Measurements from ENCODE around the gene GRM3.

GRM3 gene

DNA sequence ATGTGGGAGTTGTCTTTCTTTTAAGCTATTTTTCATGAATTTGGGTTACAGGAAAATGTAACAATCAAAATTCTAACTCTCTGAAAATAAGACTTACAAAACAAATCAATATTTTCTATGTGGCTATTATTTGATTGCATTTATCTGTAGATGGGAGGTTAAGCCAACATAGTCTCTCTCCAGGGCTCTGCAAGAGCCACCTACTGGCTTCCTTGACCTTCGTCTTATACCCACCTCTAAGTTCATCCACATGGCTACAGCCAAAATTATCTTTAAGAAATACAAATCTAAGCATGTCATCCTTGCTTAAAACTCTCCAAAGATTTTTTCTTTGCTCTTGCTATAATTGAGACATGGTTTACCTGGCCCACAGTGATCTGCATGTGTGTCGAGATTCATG is 14.2 kb downstream of the GRM3 start:
- Histone ChIP-seq H3K36me3 (ENCODE audit: control insufficient read depth, insufficient read depth, low read length) (no peaks in the 10 kb centered on the region), H3K4me3 (ENCODE audit: low read length) (no peak overlapping the region), H3K27me3 (ENCODE audit: control insufficient read depth, insufficient read depth, low read length) (no peaks in the 10 kb centered on the region), H3K27ac (ENCODE audit: low read depth, low read length) (no peak overlapping the region), H3K4me1 (ENCODE audit: control insufficient read depth, insufficient read depth, low read length) (no peaks in the 10 kb centered on the region), H3K9ac (ENCODE audit: low read length) (no peak overlapping the region)

DNA sequence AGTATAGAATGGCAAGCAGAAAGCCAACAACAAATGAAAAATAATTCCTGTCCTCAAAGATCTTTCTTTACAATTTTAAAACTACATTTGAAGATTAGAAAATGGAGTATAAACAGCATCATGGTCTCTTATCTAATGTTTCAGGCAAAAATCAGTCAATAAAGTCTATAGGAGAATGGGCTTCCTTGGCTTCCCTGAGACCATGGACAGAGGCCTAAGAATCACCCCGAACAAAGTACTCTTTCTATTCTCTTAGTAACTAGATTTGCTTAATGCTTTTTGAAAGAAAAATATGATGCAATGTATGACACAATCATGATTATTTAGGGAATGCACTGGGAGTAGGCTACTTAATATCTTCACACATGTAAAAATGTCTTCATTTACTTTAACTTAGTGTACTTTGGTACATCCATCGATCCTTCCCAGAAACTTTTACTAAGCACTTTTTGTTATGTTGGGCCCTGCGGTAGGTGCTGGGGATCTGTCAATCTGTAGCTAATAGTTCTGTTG is 17.3 kb downstream of the GRM3 start:
- no peaks in the 10 kb centered on the region for H3K4me1 ChIP-seq (ENCODE audit: control insufficient read depth, insufficient read depth, low read length)
- no peak overlapping the region for H3K27ac ChIP-seq (ENCODE audit: low read depth, low read length)
- H3K9ac ChIP-seq (ENCODE audit: low read length), result no peak overlapping the region
- H3K4me3 ChIP-seq (ENCODE audit: low read length), result no peak overlapping the region
- no peaks in the 10 kb centered on the region for H3K36me3 ChIP-seq (ENCODE audit: control insufficient read depth, insufficient read depth, low read length)
- no peaks in the 10 kb centered on the region for H3K27me3 ChIP-seq (ENCODE audit: control insufficient read depth, insufficient read depth, low read length)

DNA sequence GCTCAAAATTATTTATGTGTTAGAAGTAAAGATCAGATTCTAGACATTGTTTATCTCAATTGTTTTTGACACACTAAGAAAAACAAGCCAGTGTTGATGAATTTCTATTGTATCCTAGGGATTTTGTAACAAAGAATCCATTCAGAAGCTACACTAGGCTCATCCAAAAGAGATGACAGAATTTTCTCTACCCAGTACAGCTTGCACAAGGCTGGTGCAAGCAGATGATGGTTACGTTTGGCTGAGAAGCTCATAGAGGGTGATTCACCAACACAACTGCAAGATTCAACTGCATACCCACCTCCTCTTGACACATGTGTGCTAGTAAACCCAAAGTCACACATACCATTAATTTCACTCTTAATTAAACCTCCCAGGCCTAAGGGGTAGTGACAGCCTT is 20.8 kb downstream of the GRM3 start:
- H3K36me3 ChIP-seq (ENCODE audit: control insufficient read depth, insufficient read depth, low read length), result no peaks in the 10 kb centered on the region
- H3K4me1 ChIP-seq (ENCODE audit: control insufficient read depth, insufficient read depth, low read length), result no peaks in the 10 kb centered on the region
- no peak overlapping the region for H3K4me3 ChIP-seq (ENCODE audit: low read length)
- H3K9ac ChIP-seq (ENCODE audit: low read length), result no peak overlapping the region
- H3K27me3 ChIP-seq (ENCODE audit: control insufficient read depth, insufficient read depth, low read length), result no peaks in the 10 kb centered on the region
- H3K27ac ChIP-seq (ENCODE audit: low read depth, low read length), result no peak overlapping the region

DNA sequence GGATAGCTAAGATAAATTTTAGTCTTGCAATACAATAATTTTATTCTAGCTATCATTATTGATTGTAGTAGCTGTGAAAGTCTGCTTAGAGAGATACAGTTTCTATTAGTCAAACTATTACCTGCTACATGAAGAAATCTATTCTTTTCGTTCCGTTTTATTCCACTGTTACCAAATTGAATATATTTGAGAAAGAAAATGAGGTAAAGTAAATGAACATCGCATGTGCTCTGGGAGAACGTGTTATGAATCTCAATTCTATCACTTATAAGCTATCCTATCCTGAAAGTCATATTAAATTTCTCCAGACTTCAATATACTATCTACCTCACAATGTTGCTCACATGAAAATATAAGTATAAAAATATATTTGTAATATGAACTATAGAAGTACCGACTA is 21.3 kb downstream of the GRM3 start:
- H3K27ac ChIP-seq (ENCODE audit: low read depth, low read length), result no peak overlapping the region
- no peak overlapping the region for H3K9ac ChIP-seq (ENCODE audit: low read length)
- no peak overlapping the region for H3K4me3 ChIP-seq (ENCODE audit: low read length)
- no peaks in the 10 kb centered on the region for H3K4me1 ChIP-seq (ENCODE audit: control insufficient read depth, insufficient read depth, low read length)
- H3K27me3 ChIP-seq (ENCODE audit: control insufficient read depth, insufficient read depth, low read length), result no peaks in the 10 kb centered on the region
- no peaks in the 10 kb centered on the region for H3K36me3 ChIP-seq (ENCODE audit: control insufficient read depth, insufficient read depth, low read length)

DNA sequence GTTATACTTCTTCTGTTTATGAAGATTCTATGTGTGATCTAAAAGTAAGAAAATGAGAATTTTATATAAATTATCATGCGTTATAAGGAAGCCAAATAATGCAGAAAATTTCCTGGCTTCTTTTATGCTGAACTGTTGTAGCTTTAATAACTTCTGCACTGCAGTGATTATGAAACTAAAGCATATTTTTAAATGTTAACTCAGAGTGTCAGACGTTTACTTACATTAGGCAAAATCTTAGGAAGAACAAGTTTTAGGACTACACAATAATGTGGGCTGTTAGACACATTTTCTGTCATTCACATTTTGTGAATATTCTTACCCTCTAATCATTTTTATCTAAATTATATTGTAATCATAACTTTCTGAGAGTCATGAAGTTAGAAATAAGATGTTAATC is 22.0 kb downstream of the GRM3 start:
- no peaks in the 10 kb centered on the region for H3K4me1 ChIP-seq (ENCODE audit: control insufficient read depth, insufficient read depth, low read length)
- no peak overlapping the region for H3K4me3 ChIP-seq (ENCODE audit: low read length)
- no peak overlapping the region for H3K9ac ChIP-seq (ENCODE audit: low read length)
- H3K27ac ChIP-seq (ENCODE audit: low read depth, low read length), result no peak overlapping the region
- no peaks in the 10 kb centered on the region for H3K27me3 ChIP-seq (ENCODE audit: control insufficient read depth, insufficient read depth, low read length)
- H3K36me3 ChIP-seq (ENCODE audit: control insufficient read depth, insufficient read depth, low read length), result no peaks in the 10 kb centered on the region

DNA sequence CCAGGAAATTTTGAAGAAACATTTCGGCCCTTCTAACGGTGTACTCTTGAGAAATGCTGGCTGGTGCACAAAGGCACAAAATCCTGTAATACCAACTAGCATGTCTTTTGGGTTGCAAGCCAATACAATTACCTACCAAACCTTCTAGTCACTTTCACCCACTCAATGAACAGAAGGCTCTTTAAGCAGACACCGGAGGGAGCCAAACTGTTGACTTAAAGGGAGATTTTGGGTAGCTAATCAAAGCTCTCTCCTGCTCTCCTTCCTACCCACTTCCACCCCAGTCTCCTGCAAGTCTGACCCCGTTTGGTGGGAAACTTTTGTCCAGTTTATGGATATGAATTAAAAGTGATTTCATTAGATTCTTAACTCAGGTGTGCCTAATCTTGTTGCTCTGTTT is 24.0 kb downstream of the GRM3 start:
- H3K4me3 ChIP-seq (ENCODE audit: low read length), result no peak overlapping the region
- H3K4me1 ChIP-seq (ENCODE audit: control insufficient read depth, insufficient read depth, low read length), result no peaks in the 10 kb centered on the region
- no peak overlapping the region for H3K27ac ChIP-seq (ENCODE audit: low read depth, low read length)
- no peaks in the 10 kb centered on the region for H3K27me3 ChIP-seq (ENCODE audit: control insufficient read depth, insufficient read depth, low read length)
- no peaks in the 10 kb centered on the region for H3K36me3 ChIP-seq (ENCODE audit: control insufficient read depth, insufficient read depth, low read length)
- H3K9ac ChIP-seq (ENCODE audit: low read length), result no peak overlapping the region

DNA sequence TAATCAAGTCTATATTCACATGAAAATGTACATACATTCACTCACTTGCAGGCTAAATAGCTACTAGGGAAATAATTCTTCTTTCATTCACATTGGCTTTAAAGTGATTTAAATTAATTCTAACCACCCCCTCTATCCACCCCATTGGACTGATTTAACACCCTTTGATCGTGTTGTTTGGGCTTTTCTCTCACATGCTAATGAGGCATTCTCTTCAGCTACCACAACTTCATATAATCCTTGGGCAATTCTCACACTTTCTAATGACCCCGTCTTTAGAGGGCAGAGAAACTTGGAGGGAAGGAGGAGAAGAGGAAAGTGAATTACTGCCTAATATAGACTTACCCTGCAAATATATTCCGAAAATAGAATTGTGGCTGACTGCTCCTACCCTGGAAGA is 24.6 kb downstream of the GRM3 start:
- no peaks in the 10 kb centered on the region for H3K4me1 ChIP-seq (ENCODE audit: control insufficient read depth, insufficient read depth, low read length)
- H3K9ac ChIP-seq (ENCODE audit: low read length), result no peak overlapping the region
- no peak overlapping the region for H3K27ac ChIP-seq (ENCODE audit: low read depth, low read length)
- no peaks in the 10 kb centered on the region for H3K36me3 ChIP-seq (ENCODE audit: control insufficient read depth, insufficient read depth, low read length)
- H3K27me3 ChIP-seq (ENCODE audit: control insufficient read depth, insufficient read depth, low read length), result no peaks in the 10 kb centered on the region
- no peak overlapping the region for H3K4me3 ChIP-seq (ENCODE audit: low read length)

DNA sequence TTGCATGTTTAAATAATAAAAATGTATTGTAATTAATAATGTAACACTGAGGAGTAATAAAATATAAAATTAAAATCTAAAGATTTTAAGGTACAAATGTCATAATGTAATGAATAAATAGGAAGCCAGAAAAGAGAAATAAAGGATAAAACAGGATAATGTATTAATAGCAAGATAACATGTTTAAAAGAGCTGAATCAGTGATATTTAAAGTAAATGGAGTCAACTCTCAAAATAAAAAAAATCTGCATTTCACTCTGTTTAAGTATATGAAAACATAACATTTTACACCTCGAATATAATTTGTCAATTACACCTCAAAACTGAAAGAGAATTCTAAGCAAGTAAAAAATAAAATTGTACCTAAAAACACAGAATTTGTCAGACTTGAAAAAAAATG is 44.1 kb downstream of the GRM3 start:
- H3K36me3 ChIP-seq (ENCODE audit: control insufficient read depth, insufficient read depth, low read length), result no peaks in the 10 kb centered on the region
- no peak overlapping the region for H3K4me3 ChIP-seq (ENCODE audit: low read length)
- H3K27me3 ChIP-seq (ENCODE audit: control insufficient read depth, insufficient read depth, low read length), result no peaks in the 10 kb centered on the region
- H3K27ac ChIP-seq (ENCODE audit: low read depth, low read length), result no peak overlapping the region
- H3K9ac ChIP-seq (ENCODE audit: low read length), result no peak overlapping the region
- no peaks in the 10 kb centered on the region for H3K4me1 ChIP-seq (ENCODE audit: control insufficient read depth, insufficient read depth, low read length)

DNA sequence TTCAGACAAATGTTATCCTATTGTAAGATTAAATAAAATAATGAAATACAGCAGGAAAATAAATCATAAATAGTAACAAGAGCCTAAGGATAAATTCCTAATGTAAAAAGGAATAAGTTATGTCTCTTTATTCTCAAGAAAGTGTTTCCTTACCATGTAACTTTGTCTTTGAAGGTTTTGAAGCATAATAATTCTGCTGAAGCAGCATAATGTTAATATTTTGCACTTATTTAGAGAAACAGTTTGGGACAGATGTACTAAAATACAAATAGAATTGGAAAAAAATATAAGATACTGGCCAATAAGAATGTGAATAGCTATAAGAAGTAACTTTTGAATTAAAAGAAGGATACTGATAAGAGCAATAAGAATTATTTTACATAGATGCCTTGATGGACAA is 45.7 kb downstream of the GRM3 start:
- H3K27me3 ChIP-seq (ENCODE audit: control insufficient read depth, insufficient read depth, low read length), result no peaks in the 10 kb centered on the region
- no peak overlapping the region for H3K27ac ChIP-seq (ENCODE audit: low read depth, low read length)
- no peaks in the 10 kb centered on the region for H3K36me3 ChIP-seq (ENCODE audit: control insufficient read depth, insufficient read depth, low read length)
- no peak overlapping the region for H3K4me3 ChIP-seq (ENCODE audit: low read length)
- H3K9ac ChIP-seq (ENCODE audit: low read length), result no peak overlapping the region
- no peaks in the 10 kb centered on the region for H3K4me1 ChIP-seq (ENCODE audit: control insufficient read depth, insufficient read depth, low read length)

DNA sequence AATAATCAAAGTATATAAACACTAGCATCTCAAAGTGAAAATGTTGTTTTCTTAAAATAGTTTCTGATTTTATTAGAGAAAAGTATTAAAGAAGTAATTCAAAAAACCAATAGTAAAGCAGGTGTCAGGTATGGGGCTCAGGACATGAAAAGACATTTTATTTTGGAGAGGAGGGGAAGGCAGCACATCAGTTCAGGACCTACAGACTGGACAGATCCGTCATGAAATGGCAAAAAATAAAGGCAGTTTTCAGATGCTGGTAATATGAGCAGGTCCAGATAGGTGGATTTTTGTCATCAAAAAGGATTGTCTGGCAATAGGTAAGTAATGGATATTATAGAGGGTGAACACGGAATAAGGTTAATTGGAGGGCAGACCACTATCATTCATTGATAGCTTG is 49.0 kb downstream of the GRM3 start:
- Histone ChIP-seq H3K36me3 (ENCODE audit: control insufficient read depth, insufficient read depth, low read length) (no peaks in the 10 kb centered on the region), H3K4me3 (ENCODE audit: low read length) (no peak overlapping the region), H3K4me1 (ENCODE audit: control insufficient read depth, insufficient read depth, low read length) (no peaks in the 10 kb centered on the region), H3K27me3 (ENCODE audit: control insufficient read depth, insufficient read depth, low read length) (no peaks in the 10 kb centered on the region), H3K27ac (ENCODE audit: low read depth, low read length) (no peak overlapping the region), H3K9ac (ENCODE audit: low read length) (no peak overlapping the region)

DNA sequence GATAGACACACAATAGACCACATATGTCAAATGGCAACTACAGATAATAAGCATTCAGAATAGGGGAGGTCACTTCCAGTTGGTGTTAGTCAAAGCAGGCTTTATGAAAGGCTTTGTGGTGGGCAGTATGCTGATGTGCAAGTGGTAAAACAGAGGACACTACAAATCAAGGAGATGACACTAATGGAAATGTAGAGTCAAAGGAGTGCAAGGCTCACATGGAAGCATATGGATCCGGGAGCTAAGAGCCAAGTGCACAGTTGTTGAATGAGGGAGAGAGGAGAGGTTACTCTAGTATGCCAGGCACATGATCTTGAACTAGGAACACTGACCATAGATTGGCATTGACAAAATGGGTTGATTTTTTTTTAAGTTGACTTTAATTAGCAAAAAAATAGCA is 62.7 kb downstream of the GRM3 start:
- Histone ChIP-seq H3K36me3 (ENCODE audit: control insufficient read depth, insufficient read depth, low read length) (no peaks in the 10 kb centered on the region), H3K4me1 (ENCODE audit: control insufficient read depth, insufficient read depth, low read length) (no peaks in the 10 kb centered on the region), H3K9ac (ENCODE audit: low read length) (no peak overlapping the region), H3K4me3 (ENCODE audit: low read length) (no peak overlapping the region), H3K27ac (ENCODE audit: low read depth, low read length) (no peak overlapping the region), H3K27me3 (ENCODE audit: control insufficient read depth, insufficient read depth, low read length) (no peaks in the 10 kb centered on the region)

DNA sequence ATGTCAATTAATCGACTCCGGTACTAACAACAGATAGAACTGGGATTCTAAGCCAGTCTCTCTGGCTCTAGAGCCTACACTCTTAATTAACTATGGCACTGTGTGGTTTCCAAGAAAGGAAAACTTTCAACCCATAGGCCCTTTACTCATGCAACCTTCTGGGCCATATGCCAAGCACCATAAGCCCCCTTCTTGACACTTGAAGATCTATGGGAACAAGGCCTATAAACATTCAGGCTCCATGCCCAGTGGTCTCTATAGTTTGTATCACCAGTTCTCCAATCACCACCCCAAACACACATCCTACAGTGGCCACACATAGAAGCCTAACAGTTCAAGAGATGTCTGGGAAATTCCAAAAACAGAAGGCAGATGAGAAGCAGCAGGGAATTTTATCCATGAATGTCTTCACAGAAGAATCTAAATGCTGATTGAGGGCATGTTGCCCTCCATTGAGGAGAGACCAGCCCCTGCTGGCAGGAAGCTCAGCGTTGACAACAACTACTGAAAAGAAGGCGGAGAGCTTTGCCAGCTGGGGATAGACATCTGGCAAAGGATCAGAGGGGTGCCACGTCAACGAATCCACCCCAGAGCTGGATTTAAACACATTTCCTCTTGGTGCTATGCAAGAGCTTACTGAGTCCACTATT is 64.4 kb downstream of the GRM3 start:
- Histone ChIP-seq H3K36me3 (ENCODE audit: control insufficient read depth, insufficient read depth, low read length) (no peaks in the 10 kb centered on the region), H3K27ac (ENCODE audit: low read depth, low read length) (no peak overlapping the region), H3K27me3 (ENCODE audit: control insufficient read depth, insufficient read depth, low read length) (no peaks in the 10 kb centered on the region), H3K4me3 (ENCODE audit: low read length) (no peak overlapping the region), H3K4me1 (ENCODE audit: control insufficient read depth, insufficient read depth, low read length) (no peaks in the 10 kb centered on the region), H3K9ac (ENCODE audit: low read length) (no peak overlapping the region)

DNA sequence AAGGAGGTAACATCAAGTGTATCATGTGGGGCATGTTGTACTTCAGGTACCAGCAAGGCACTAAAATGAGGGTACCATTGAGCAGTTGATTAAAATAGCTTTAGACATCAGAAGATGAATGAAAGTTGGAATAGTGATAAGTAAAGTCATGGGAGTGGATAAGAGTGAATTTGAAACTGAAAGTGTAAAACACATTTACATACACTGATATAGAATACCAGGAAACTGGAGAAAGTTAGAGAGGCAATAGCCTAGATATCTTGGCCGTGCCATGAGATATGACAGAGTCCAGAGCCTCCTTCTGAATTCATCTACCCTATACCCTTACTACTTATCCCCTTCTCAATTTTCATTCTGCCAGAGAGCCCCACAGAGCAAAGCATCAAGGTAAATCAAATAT is 76.6 kb downstream of the GRM3 start:
- Histone ChIP-seq H3K4me1 (ENCODE audit: control insufficient read depth, insufficient read depth, low read length) (no peaks in the 10 kb centered on the region), H3K27ac (ENCODE audit: low read depth, low read length) (no peak overlapping the region), H3K4me3 (ENCODE audit: low read length) (no peak overlapping the region), H3K36me3 (ENCODE audit: control insufficient read depth, insufficient read depth, low read length) (no peaks in the 10 kb centered on the region), H3K9ac (ENCODE audit: low read length) (no peak overlapping the region), H3K27me3 (ENCODE audit: control insufficient read depth, insufficient read depth, low read length) (no peaks in the 10 kb centered on the region)

Measured in rectal smooth muscle tissue (tissue), 1 donor.